Measurements from ENCODE around the gene ZDHHC14.

- TF ChIP-seq CTCF (IDR thresholded peaks at IDR 0.05; ENCODE audit: insufficient read depth, low read length, poor library complexity, severe bottlenecking) = no peak
- no peak for TF ChIP-seq EZH2phosphoT487 (conservative IDR thresholded peaks at IDR 0.05; ENCODE audit: low read length)
Measured at GRCh38 chr6:157335829-157336228, 45.2 kb upstream of the ZDHHC14 start.
